GM21717 (cell line): ENCODE measurements around the gene HNF1A.

Source experiments
- ATAC-seq: cut with Tn5 transposase; IDR thresholded peaks from one replicate; pipeline ENCODE4 v1.9.1; 2021; ENCODE audit warnings: mild to moderate bottlenecking, moderate library complexity; ENCODE audit not compliant: unreplicated experiment

HNF1A gene

DNA sequence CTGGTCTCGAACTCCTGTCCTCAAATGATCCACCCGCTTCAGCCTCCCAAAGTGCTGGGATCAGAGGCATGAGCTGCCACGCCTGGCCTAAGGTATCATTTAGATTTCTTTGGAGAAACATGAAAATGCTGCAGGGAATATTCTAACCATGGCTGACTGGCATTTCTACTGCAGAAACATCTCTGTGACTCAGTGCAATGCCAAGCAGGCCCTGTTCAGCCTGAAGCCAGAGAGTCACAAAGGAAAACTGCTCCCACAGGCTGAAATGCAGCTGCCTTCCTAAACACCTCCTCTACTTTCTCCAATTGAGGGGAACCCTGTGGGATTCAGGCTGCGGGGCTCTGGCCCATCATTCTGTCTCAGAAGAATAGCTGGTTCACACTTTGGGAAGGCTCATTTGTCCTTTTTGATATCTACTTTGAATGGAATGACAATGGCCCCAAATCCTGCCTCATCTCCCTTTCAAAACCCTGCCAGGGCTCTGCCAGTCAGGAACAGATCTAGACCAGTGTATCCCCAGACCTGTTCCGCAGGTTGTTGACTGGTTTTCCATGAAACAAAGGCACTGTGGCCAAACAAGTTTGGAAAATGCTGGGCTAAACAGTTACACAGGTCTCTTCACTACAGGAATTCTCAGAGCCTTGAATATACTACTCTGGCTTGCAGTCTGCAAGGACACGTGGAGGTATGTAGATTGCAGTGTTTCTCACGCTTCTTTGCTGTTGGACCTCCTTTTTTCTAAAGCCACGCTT is 30.2 kb downstream of the HNF1A start:
- ATAC-seq = no peak

DNA sequence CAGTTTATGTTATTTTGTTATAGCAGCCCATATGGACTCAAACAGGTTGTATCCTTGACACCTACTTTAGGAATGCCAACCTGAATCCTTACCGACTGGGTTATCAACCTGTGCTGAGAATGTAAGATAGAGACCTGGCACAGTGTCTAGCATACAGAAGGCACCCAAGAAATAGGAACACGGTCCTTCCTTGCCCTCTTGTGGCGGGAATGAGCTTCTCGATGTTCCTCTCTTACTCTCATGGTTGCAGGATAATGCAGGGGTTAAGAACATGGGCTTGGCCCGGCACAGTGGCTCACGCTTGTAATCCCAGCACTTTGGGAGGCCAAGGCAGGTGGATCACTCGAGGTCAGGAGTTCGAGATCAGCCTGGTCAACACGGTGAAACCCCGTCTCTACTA is 31.4 kb downstream of the HNF1A start:
- ATAC-seq = no peak

DNA sequence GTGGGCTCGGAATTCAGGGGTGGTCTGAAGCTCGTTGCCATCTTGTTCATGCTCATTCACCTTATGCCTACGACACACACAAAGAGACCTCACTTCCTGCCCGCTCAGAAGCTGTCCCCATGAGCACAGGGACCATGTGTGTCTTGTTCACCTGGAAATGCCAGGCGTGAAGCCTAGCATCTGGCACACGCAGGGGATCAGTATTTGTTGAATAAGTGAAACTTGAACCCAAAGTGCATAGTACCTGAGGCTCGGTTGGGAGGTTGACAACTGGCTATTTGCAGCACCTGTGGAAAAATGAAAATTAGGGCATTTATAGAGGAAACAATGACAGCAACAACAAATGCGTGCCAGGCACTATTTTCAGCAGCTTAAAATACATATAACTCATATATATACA is 32.5 kb downstream of the HNF1A start:
- no peak for ATAC-seq

DNA sequence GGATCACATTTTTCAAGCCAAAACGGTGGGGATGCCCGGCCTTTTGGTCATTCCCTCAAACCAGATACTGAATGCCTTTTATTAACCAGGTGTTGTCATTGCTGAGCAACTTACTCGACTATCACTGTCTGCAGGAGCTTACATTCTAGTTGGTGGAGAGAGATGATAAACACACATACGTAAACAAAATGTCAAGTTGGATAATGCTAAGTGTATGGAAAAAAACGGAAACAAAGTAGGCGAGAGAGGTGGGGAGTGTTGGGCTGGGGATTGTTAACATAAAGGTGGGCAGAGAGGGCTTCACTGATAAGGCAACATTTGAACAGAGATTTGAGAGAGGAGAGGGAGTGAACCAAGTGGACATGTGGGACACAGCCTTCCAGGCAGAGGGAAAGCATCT is 33.5 kb downstream of the HNF1A start:
- no peak for ATAC-seq

DNA sequence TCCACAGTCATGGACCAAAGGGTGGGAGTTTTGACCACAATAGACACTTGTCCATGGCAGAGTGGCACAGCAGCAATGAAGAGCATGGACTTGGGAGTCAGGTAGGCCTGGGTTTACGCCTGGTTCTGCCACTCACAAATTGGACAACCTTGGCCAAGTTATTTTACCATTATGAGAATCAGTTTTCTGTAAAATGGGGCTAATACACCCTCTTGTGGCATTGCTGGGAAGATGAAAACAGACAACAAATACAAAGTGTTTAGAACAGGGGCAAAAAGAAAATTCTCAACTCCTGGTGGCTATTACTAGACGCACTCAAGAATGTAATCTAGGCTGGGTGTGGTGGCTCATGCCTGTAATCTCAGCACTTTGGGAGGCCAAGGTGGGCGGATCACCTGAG is 35.4 kb downstream of the HNF1A start:
- no peak for ATAC-seq

DNA sequence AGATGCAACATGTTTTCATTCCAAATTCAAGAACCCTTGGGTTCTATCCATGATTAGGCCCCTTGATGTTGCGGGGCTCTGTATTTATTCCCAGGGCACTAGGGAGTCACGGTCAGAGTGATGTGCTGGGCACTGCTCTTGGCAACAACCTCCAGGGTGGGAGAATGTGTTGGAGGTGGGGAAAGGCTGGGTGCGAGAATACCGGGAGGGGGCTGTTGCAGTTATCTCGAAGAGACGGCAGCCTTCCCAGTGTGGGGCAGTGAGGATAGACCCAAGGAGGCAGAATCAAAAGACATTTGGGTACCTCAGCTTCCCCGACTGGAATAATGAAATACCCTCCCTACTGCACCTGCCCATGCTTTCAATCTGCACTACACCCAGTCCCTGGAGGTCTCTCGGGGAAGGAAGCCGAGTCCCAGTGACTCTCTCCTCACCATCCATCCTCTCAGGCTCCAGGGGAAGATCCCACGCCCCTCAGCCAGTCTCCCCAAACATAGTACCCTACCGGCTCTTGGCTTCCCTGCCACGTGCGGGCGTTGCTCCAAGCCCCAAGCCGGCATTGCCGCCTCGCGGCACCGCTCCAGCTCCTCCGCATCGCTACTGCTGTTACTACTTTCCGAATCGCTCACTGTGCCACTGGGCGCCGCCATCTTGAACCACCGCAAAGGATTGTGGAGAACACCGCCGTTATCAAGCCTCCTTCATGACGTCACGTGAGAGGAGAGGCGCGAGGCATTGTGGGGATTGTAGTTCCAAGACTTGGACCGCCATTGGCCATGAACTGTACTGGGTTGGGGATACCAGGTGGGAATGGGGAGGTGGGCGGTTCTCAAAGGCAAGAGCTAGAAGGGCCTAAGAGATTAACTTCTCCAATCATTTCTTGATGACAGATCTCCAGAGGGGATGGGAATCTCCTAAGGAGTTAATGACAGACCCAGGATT is 37.8 kb downstream of the HNF1A start, which contains the start of gene C12orf43:
C12orf43 (minus strand) TSS at position 663 of the 942 bp plus-strand sequence; CDS start at position 650, 13 bp downstream.
- ATAC-seq = peak; percentile 94

DNA sequence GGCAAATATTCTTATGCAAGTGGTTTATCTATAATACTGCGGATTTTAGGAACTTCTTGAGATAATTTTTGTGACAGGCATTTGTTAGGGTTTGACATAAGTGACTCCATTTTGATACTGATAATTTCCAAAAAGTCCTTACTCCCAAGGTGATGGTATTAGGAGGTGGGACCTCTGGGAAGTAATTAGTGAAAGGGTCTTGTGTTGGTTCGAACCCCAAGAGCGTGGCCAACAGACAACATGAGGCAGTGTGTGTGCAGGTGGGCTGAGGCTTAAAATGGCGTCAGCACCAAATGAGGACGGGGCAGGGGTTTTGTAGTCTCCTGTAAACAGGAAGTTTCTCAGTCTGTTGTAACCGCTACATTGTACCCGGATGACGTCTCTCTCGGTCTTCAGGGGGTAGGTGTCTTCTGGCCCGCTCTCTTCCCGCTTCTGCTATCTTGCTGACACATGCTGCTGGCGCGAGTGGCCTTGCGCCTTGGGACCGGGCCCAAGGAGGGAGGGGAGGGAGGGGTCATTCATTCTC is 39.7 kb downstream of the HNF1A start:
- ATAC-seq = no peak

DNA sequence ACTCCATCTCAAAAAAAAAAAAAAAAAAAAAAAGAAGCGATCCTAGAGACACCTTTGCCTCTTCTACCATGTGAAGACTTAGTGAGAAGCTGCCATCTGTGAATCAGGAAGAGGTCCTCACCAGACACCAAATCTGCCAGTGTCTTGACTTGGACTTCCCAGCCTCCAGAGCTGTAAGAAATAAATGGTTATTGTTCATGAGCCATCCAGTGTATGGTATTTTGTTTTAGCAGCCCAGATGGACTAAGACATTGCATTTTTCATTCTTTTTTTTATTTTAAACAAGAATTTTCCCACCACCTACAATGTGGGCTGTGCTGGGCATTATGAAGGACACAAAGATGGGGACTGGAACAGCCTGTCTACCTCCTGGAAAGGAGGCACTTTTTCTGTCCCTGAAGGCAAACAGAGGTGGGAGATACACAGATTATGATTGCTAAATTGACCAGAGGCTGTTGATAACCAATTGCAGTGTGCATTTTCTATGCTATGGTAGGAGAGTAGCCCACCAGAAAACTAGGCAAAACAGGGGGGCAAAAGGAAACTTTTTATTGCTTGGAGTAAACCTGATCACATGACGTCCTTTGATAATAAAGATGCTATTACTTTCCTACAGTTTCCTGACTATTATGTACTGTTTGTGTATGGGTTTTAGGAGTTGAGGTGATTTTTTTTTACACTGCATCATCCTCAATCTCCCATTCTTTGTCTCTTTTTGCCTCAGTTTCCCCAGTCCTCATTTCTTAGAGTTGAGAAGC is 40.7 kb downstream of the HNF1A start:
- no peak for ATAC-seq

DNA sequence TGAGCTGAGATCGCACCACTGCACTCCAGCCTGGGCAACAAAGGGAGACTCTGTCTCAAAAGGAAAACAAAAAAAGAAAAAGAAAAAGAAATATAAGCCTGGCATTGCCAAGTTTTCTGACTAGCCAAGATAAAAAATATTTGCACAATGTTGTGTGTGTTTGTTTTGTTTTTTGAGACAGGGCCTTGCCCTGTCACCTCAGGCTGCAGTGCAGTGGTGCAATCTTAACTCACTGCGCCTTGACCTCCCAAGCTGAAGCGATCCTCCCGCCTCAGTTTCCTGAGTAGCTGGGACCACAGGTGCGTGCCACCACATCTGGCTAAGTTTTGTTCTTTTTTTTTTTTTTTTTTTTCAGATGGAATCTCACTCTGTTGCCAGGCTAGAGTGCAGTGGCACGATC is 43.4 kb downstream of the HNF1A start:
- ATAC-seq = no peak

DNA sequence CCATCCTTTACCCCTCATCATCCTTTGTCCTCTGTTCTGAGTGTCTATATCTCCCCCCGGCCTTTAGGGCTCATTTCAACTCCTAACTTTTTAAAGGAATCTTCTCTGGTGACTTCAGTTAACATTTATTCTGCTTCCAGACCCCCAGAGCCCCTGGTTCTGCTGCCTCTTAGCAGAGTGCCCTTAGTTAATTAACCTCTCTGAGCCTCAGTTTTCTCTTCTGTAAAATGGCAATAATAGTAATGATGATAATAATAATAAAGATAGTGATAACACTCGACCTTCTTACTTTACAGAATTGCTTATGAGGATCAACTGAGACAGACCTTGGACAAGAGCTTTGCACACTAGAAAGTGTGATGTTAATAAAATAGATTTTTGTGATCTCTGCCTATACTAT is 44.4 kb downstream of the HNF1A start:
- no peak for ATAC-seq

DNA sequence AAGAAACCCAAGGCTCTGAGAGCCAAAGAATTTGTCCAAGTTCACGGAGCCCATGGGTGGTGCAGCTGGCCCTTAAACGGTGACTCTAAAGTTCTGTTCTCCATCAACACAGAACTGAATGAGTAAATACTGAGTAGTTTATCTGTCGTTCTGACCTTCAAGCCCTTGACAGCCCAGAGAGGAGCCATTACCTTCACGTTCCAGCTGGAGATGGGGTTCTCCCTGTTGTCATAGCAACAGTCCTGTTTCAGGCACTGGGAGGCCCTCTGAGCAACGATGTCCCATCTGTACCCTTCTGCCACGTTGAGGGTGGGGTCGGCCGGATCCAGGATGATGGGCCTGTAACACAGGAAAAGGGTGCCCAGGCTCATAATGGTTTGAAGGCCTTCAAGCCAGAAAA is 45.5 kb downstream of the HNF1A start:
- no peak for ATAC-seq

DNA sequence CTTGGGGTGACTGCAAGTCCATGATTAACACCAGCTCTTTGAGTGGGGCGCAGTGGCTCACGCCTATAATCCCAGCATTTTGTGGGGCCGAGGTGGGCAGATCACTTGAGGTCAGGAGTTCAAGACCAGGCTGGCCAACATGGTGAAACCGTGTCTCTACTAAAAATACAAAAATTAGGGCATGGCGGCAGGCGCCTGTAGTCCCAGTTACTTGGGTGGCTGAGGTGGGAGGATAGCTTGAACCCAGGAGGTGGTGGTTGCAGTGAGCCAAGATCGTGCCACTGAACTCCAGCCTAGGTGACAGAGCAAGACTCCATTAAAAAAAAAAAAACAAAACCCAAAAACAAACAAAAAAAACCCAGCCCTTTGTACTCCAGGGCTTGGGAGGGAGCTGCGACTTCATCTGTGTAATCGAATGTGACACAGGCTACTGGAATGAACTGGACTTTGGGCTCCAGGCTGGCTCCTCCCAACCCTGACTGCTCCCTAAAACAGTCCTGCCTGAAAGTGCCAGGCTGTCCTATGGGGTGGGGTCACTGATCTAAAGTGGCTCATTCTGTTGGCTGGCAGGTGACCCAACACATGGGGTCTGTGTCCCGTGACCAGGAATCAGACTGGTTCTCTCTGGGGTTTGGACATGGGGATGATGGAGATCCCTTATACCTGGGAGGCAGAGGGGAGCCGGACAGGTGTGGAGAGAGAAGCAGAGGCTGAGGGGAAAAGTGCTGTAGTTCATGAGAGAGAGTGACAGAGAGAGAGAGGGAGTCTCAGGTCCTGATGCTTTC is 47.3 kb downstream of the HNF1A start:
- ATAC-seq = no peak

DNA sequence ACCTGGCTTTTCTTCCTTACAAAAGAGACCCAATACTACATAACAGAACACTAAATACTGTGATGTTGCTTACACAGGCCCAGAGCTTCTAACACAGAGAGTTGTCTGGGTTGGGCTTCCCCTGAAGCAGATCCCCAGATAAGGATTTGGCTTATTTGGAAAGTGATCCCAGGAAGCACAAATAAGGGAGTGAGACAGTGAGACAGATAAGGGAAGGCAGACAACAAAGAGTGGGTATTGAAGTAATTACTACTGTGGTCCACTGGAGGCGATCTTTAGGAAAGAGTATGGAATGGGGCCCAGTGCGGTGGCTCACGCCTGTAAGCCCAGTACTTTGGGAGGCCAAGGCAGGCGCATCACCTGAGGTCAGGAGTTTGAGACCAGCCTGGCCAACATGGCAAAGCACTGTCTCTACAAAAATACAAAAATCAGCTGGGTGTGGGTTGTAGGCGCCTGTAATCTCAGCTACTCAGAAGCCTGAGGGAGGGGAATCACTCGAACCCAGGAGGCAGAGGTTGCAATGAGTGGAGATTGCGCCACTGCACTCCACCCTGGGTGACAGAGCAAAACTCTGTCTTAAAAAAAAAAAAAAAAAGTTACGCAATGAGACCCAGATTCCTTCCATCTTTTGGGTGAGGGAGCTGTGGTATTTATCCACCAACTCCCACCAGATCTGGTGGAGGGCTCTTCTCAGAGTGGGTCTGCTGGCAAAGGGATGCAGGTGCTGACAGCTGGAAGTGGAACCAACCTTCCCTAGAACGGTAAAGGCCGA is 48.1 kb downstream of the HNF1A start:
- no peak for ATAC-seq

DNA sequence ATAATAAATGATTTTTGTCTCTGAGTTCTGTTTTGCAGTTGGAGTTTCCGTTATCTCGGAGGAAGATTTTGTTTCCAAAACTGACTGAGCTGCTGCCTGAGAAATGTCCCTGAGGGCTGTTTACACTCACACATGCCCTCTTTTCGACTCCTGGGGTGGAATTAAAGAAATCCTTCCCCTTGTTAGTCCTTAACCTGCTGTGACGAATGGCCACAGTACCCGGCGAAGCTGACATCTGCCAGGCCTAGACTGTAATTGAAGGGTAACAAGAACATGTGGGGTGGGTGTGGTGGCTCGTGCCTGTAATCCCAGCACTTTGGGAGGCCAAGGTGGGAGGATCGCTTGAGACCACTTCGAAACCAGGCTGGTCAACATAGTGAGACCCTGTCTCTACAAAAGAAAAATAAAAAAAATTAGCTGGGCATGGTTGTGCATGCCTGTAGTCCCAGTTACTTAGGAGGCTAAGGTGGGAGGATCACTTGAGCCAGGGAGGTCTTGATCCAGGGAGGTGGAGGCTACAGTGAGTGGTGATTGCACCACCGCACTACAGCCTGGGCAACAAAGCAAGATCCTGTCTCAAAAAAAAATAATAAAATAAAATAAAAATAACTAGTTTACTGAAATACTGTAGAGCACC is 52.4 kb downstream of the HNF1A start:
- ATAC-seq = no peak

DNA sequence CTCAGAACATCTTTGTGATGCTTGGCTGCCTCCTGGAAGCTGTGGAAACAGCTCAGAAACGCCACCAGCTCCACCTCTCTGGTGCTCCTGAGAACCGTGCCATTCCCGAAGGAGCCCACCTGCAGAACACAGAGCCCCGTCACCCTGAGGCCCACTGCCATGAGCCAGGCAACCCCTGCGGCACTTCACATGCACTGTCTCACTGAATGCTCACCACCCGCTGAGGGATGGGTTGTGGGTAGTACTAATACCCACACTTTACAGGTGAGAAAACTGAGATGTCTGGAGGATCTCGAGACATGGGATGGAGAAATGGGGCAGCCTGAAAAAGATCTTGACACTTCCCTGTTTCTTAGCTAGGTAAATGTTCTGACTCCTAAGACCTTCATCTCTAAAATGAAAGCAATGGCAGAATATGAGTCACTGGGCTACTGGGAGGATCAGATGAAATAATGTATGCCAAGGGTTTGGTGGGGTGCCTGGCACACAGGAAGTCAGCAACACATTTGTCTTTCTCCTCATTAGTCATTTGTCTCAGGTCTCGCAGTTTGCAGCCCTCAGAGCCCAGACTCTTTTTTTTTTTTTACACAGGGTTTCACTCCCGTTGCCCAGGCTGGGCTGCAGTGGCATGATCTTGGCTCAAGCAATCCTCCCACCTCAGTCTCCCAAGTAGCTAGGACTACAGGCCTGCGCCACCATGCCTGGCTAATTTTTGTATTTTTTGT is 55.4 kb downstream of the HNF1A start:
- no peak for ATAC-seq

DNA sequence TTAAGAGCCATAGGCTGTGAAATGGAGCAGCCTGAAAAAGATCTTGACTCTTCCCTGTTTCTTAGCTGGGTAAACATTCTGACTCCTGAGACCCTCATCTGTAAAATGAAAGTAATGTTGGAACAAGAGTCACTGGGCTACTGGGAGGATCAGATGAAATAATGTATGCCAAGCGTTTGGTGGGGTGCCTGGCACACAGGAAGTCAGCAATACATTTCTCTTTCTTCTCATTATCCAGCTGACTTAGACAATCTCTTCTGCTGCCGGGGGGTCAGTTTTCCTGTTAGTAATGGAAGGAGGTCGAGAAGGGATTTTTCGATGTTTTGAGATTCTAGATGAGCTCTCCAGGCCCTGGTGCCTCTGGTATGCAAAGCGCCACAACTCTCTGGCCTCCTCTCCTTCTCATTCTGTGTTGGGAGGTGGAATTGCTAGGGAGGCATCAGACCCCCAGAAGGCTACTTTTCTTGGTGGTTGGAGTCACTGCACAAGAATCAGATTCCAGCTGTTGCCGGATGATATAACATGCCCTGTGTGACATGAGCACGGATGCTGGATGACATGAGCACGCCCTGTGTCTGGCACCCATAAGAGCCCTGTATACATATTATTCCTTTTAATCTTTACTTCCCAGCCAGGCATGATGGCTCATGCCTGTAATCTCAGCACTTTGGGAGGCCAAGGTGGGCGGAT is 56.4 kb downstream of the HNF1A start:
- ATAC-seq = no peak

DNA sequence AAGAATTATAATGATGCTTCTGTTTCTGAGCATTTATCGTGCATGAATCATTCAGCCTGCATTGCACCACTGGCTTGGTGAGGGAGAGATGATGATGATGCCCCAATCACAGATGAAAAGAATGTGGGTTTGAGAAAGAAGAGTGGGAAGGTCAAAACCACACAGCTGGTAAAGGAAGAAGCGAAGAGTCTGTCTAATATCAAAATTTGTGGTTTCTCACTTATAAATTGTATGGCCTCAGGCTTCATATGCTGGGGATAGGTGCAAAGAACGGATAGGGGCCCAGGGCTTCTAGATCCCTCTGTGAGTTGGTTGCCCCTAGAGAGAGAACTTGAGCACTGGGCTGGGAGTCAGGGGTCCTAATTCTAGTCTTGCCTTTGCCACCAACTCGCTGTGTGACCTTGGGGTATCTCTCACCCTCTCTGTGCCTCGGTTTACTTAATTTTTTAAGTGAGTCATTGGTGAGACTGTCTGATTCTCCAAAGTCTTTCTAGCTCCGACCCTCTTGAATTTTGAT is 58.5 kb downstream of the HNF1A start:
- ATAC-seq = no peak
